Caco-2 (cell line): ENCODE results near the gene TNFRSF6B. TPM values are rescaled to one million over a fixed set of nuclear protein-coding genes. Genes with fewer than 3 reads are reported as not detected.
"Not testable (repeated sequence)": the region's sequence is repeated elsewhere in the genome, so short reads cannot be mapped to it uniquely, and the experiment has no call there.

Source experiments
- BruUV-seq: library from RNA; stranded (reverse); fragments of 400-500 nt; replicated peaks from 2 replicates; lab custom pipeline; 2021; lab: Mats Ljungman, UMichigan
- CTCF ChIA-PET: fragments of 300-600 bp; sonication (Branson Sonifier 250); formaldehyde crosslinking; loops from one replicate; lab custom pipeline; 2022; ENCODE audit warnings: antibody characterized with exemption; lab: Charles Lee
- POLR2A ChIA-PET: fragments of 300-600 bp; sonication (Branson Sonifier 250); formaldehyde crosslinking; loops from one replicate; lab custom pipeline; 2022; ENCODE audit warnings: antibody characterized with exemption; lab: Charles Lee
- DNase-seq, 2 experiments: peaks; one replicate each; pipeline versions ENCODE4 v3.0.0 to v3.0.0-alpha.2; 2020 to 2022
- H3K27me3 ChIP-seq: replicated peaks from 2 replicates; pipeline ENCODE4 v1.6.0; 2011; ENCODE audit warnings: low read length; ENCODE audit not compliant: control insufficient read depth, insufficient read depth
- H3K36me3 ChIP-seq: 2 replicates; pipeline ENCODE4 v1.5.1; 2011; ENCODE audit warnings: low read length; ENCODE audit not compliant: control insufficient read depth, insufficient read depth
- H3K4me1 ChIP-seq: fragments of 250-450 bp; sonication (Bioruptor Pico); 2 replicates; pipeline ENCODE4 v1.5.1; 2020; ENCODE audit warnings: mild to moderate bottlenecking
- H3K4me3 ChIP-seq: 2 replicates; pipeline ENCODE4 v1.5.1; 2011; ENCODE audit warnings: low read depth, mild to moderate bottlenecking, control low read depth, low read length
- H3K9me3 ChIP-seq: fragments of 250-450 bp; sonication (Bioruptor Pico); 2 replicates; pipeline ENCODE4 v1.5.1; 2020; ENCODE audit warnings: mild to moderate bottlenecking, moderate library complexity
- H3K27ac Mint-ChIP-seq: one replicate; pipeline ENCODE4 v1.8.0; 2022; ENCODE audit warnings: mixed read lengths; ENCODE audit not compliant: unreplicated experiment
- H3K27me3 Mint-ChIP-seq: one replicate; pipeline ENCODE4 v1.8.0; 2022; ENCODE audit warnings: mixed read lengths; ENCODE audit not compliant: insufficient read depth, unreplicated experiment
- H3K36me3 Mint-ChIP-seq: one replicate; pipeline ENCODE4 v1.8.0; 2022; ENCODE audit warnings: mild to moderate bottlenecking, mixed read lengths; ENCODE audit not compliant: insufficient read depth, unreplicated experiment
- H3K4me1 Mint-ChIP-seq: one replicate; pipeline ENCODE4 v1.8.0; 2022; ENCODE audit warnings: low read depth, mixed read lengths; ENCODE audit not compliant: unreplicated experiment
- H3K4me3 Mint-ChIP-seq: one replicate; pipeline ENCODE4 v1.8.0; 2022; ENCODE audit warnings: mild to moderate bottlenecking, moderate library complexity, mixed read lengths; ENCODE audit not compliant: unreplicated experiment
- H3K9me3 Mint-ChIP-seq: one replicate; pipeline ENCODE4 v1.8.0; 2022; ENCODE audit warnings: mixed read lengths; ENCODE audit not compliant: unreplicated experiment
- CTCF ChIP-seq, 2 experiments: fragments of 200-600 bp in 1 of 2; IDR thresholded peaks; 1 replicate in 1 of 2; 2 replicates in 1 of 2; pipeline versions ENCODE4 v1.5.1 to v1.8.0; 2011 to 2022; ENCODE audit warnings: antibody characterized with exemption in 1 of 2, control low read depth in 1 of 2, inconsistent platforms in 1 of 2, low read depth in 1 of 2, low read length in 1 of 2, mild to moderate bottlenecking in 1 of 2, moderate library complexity in 1 of 2; ENCODE audit not compliant: insufficient read depth in 1 of 2, severe bottlenecking in 1 of 2, unreplicated experiment in 1 of 2
- intact Hi-C: fragments of 100-400 bp; cut with micrococcal nuclease; formaldehyde crosslinking; loops from one replicate; pipeline ENCODE4 v1.10.0; 2022; ENCODE audit not compliant: unreplicated experiment
- total RNA-seq: library from RNA; stranded (reverse); gene quantifications from 2 replicates; pipeline ENCODE4 v1.2.3, GENCODE V29; 2022

TNFRSF6B gene
- total RNA-seq, 1 experiment from 2014 or later, result not detected

GRCh38 chr20:63714858-63715257, 18.4 kb downstream of the TNFRSF6B start:
- intact Hi-C loops, result no loop called here
- POLR2A ChIA-PET, result no interaction called here
- H3K27me3 ChIP-seq, result no peaks in the 10 kb centered on the region
- peaks cover 42% of the 10 kb centered on the region for H3K9me3 ChIP-seq
- Mint-ChIP-seq H3K27ac (no peak overlapping the region), H3K4me3 (no peak overlapping the region), H3K4me1 (no peaks in the 10 kb centered on the region), H3K27me3 (no peaks in the 10 kb centered on the region), H3K36me3 (peaks cover 100% of the 10 kb centered on the region), H3K9me3 (peaks cover 27% of the 10 kb centered on the region)
- CTCF ChIA-PET, result no interaction called here
- peaks cover 13% of the 10 kb centered on the region for H3K36me3 ChIP-seq
- H3K4me1 ChIP-seq, result no peaks in the 10 kb centered on the region
- no peak overlapping the region for H3K4me3 ChIP-seq
- no TSS peak for BruUV-seq
- no peak for DNase-seq
- TF ChIP-seq CTCF (IDR thresholded peaks at IDR 0.05; ENCODE audit: insufficient read depth in 1 of 2, low read depth in 1 of 2, low read length in 1 of 2, severe bottlenecking in 1 of 2, unreplicated experiment in 1 of 2), result no peak

DNA sequence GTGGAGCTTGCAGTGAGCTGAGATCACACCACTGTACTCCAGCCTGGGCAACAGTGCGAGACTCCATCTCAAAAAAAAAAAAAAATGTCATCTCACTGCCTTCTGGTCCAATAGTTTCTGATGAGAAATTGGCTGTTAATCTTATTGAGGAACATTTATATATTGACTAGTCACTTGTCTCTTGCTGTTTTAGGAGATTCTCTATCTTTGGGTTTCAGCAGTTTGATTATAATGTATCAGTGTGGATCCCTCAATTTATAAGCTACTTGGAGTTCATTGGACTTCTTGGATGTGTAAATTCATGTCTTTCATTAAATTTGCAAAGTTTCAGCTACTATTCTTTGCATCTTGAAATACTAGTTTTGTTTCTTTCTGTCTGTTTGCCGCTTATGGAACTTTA, 22.5 kb downstream of the TNFRSF6B start:
- Mint-ChIP-seq H3K4me1 (no peaks in the 10 kb centered on the region), H3K27ac (no peak overlapping the region), H3K36me3 (peaks cover 100% of the 10 kb centered on the region), H3K9me3 (peaks cover 21% of the 10 kb centered on the region), H3K4me3 (no peak overlapping the region), H3K27me3 (no peaks in the 10 kb centered on the region)
- Histone ChIP-seq H3K9me3 (peaks cover 38% of the 10 kb centered on the region), H3K4me1 (no peaks in the 10 kb centered on the region), H3K27me3 (no peaks in the 10 kb centered on the region), H3K36me3 (peaks cover 5% of the 10 kb centered on the region), H3K4me3 (no peak overlapping the region)
- ChIA-PET POLR2A (interaction anchor here (1.5 kb wide), 1 partner anchor 11 kb away, joined by 4 read pairs; the partner anchor contains the start of genes ARFRP1 and ZGPAT), CTCF (interaction anchor here (0.7 kb wide), 1 partner anchor 255 kb away, joined by 5 read pairs; no protein-coding TSS in a partner anchor)
- intact Hi-C loops, result no loop called here
- DNase-seq, result no peak
- BruUV-seq, result no TSS peak
- no peak for TF ChIP-seq CTCF (IDR thresholded peaks at IDR 0.05; ENCODE audit: insufficient read depth in 1 of 2, low read depth in 1 of 2, low read length in 1 of 2, severe bottlenecking in 1 of 2, unreplicated experiment in 1 of 2)

DNA sequence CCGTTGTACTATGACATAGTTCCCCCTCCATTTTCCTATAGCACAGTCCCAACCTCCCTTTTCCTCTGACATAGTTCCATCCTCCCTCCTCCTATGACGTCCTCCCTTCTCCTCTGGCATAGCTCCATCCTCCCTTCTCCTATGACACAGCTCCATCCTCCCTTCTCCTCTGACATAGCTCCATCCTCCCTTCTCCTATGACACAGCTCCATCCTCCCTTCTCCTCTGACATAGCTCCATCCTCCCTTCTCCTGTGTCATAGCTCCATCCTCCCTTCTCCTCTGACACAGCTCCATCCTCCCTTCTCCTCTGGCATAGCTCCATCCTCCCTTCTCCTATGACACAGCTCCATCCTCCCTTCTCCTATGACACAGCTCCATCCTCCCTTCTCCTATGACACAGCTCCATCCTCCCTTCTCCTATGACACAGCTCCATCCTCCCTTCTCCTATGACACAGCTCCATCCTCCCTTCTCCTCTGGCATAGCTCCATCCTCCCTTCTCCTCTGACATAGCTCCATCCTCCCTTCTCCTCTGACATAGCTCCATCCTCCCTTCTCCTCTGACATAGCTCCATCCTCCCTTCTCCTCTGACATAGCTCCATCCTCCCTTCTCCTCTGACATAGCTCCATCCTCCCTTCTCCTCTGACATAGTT, 26.6 kb downstream of the TNFRSF6B start:
- H3K36me3 Mint-ChIP-seq, result peaks cover 100% of the 10 kb centered on the region
- ChIA-PET CTCF (interaction anchor here (0.6 to 0.7 kb wide), 2 partner anchors 19 to 232 kb away, joined by 3 read pairs; no protein-coding TSS in a partner anchor), POLR2A (interaction anchor here (0.6 to 1.4 kb wide), 2 partner anchors 15 to 142 kb away, joined by 3 read pairs; partner anchors contain the start of genes ARFRP1, TPD52L2 and ZGPAT)
- H3K36me3 ChIP-seq, DNase-seq, H3K4me3 ChIP-seq, H3K27me3 Mint-ChIP-seq, H3K4me3 Mint-ChIP-seq, intact Hi-C loops, H3K27me3 ChIP-seq, BruUV-seq, H3K4me1 ChIP-seq, H3K4me1 Mint-ChIP-seq: not testable (repeated sequence)
- H3K9me3 ChIP-seq, result peaks cover 37% of the 10 kb centered on the region
- H3K27ac Mint-ChIP-seq, result peak overlapping the region; percentile 49
- H3K9me3 Mint-ChIP-seq, result peaks cover 33% of the 10 kb centered on the region

- DNase-seq, CTCF ChIA-PET, intact Hi-C loops, H3K4me3 Mint-ChIP-seq, BruUV-seq, H3K27ac Mint-ChIP-seq, H3K4me1 ChIP-seq, H3K4me1 Mint-ChIP-seq, H3K9me3 Mint-ChIP-seq, H3K4me3 ChIP-seq, H3K27me3 ChIP-seq, H3K27me3 Mint-ChIP-seq, POLR2A ChIA-PET: not testable (repeated sequence)
- H3K36me3 Mint-ChIP-seq, result peaks cover 39% of the 10 kb centered on the region
- H3K36me3 ChIP-seq, result peaks cover 10% of the 10 kb centered on the region
- H3K9me3 ChIP-seq, result peaks cover 12% of the 10 kb centered on the region
Observed at GRCh38 chr20:63730189-63730733, 33.8 kb downstream of the TNFRSF6B start.
